A549 treated with Mapracorat at 1 μM for 4 hours (cell line): ENCODE measurements around the gene MRPS35. TPM values are rescaled to one million over a fixed set of nuclear protein-coding genes. Genes with fewer than 3 reads are reported as not detected.

ENCODE experiments used
- total RNA-seq: library from RNA; stranded (reverse); fragments of 200-300 nt; extraction: Qiagen RNA extraction; gene quantifications from 5 replicates; pipeline ENCODE4 v1.2.3, GENCODE V29; 2022

Gene MRPS35
- total RNA-seq, result 85.6 to 98.3 TPM (median 91.2 TPM) in 5 replicates

DNA sequence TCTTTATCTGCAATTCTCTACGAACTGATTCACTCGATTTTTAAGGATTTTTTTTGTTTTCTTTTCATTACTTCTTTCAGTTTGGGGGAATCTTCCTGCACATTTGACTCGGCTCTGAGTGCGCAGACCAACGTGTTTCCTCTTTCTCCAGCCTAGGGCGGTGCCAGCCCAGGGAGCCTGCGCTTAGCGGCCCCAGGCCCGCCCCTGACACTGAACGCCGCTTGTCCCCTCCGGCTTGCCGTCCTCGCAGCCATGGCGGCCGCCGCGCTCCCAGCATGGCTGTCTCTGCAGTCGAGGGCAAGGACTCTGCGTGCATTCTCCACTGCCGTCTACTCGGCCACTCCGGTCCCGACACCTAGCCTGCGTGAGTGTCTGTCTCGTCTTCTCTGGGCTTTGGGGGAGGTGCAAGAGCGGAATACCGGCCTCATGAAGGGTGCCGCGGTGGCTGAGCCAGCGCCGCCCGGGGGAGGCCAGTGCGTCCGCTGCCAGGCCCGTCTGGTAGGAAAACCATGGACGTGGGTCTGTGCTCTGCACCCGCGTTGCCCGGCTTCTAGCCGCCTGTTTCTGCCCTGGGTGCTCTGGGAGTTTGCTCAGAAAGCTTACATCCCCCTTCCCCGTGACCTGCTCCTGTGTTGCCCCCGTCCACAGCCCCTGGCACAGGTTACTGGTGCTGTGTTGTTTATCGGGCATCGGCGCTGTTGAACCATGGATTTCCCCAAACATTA lies at the start of gene MRPS35:
Gene MRPS35, plus strand, starts transcription at position 241 of the 725 bp plus-strand sequence. Its CDS starts 12 bp downstream, at position 253.

DNA sequence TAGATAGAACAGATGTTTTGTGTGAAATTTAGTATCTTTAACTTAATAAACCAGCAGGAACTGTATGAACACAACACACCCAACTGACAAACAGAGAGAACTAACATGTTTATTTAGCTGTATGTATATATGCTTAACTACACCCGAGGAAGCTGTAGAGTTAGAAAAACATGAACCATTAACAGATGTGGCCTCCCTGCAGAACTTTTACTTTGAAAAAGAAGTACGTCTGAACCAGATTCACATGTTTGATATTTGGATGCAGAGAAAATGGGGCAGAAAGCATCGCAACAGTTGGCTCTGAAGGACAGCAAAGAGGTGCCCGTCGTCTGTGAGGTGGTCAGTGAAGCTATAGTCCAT lies 14.4 kb upstream of the MRPS35 start, which contains the start of gene REP15:
Gene REP15, plus strand, starts transcription at position 155 of the 360 bp plus-strand sequence. Its CDS starts 116 bp downstream, at position 271.

DNA sequence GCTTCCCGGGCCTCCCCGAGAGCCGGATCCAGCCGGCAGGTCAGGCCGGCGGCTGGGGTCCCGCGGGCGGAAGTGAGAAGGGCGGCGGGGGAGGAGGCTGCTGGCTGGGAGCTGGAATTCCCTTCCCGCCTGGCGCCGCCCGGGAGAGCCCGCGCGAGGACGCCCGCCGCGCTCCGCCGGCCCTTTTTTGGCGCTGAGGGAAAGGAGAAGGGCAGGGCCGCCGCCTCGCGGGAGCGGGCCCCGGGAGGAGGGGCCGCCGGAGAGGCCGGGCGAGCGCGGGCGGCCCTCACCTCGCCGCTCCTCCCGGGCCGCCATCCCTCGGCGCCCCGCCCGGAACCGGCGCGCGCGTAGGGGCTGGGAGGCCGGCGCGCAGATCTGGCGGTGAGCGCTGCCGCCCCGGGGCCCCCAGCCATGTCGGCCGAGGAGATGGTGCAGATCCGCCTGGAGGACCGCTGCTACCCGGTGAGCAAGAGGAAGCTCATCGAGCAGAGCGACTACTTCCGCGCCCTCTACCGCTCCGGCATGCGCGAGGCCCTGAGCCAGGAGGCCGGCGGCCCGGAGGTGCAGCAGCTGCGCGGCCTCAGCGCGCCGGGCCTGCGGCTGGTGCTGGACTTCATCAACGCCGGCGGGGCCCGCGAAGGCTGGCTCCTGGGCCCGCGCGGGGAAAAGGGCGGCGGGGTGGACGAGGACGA lies 69.4 kb downstream of the MRPS35 start, which contains the start of the genes KLHL42 and MANSC4:
Gene KLHL42, plus strand, starts transcription at position 314 of the 692 bp plus-strand sequence. Its CDS starts 98 bp downstream, at position 412.
Gene MANSC4, minus strand, starts transcription at position 317 of the 692 bp plus-strand sequence. CDS start 8,960 bp downstream, outside the sequence.

Other genes starting within 250 kb of the MRPS35 start
- gene PPFIBP1, start 186.6 kb upstream of the MRPS35 start, total RNA-seq, result 19.7 to 28.4 TPM (median 23.1 TPM) in 5 replicates
- gene REP15, start 14.4 kb upstream of the MRPS35 start, total RNA-seq, result 0.22 to 0.39 TPM (median 0.32 TPM) in 4 of 5 replicates, not detected in the other
- 14.5 to 22.3 TPM (median 19.7 TPM) in 5 replicates for gene KLHL42, start 69.4 kb downstream of the MRPS35 start, total RNA-seq
- gene MANSC4, start 69.4 kb downstream of the MRPS35 start, total RNA-seq, result not detected in 5 replicates